CD4-positive, alpha-beta T cell (primary cell): ENCODE results near the gene ATXN3. TPM values are rescaled to one million over a fixed set of nuclear protein-coding genes. Genes with fewer than 3 reads are reported as not detected.

Source experiments
- ATAC-seq: fragments of 200-7000 bp; cut with Tn5 transposase; one replicate; pipeline ENCODE4 v1.10.0; 2022; ENCODE audit warnings: mild to moderate bottlenecking; ENCODE audit not compliant: poor library complexity
- CTCF ChIA-PET: fragments of 350-600 bp; sonication (Branson Sonifier 250); formaldehyde crosslinking; loops from one replicate; lab custom pipeline; 2021; ENCODE audit warnings: antibody characterized with exemption, inconsistent platforms; lab: Charles Lee
- POLR2A ChIA-PET: fragments of 350-600 bp; sonication (Branson Sonifier 250); formaldehyde crosslinking; loops from one replicate; lab custom pipeline; 2021; ENCODE audit warnings: antibody characterized with exemption, inconsistent platforms; lab: Charles Lee
- DNase-seq, 14 experiments: peaks; one replicate each; pipeline ENCODE4 v3.0.0-alpha.2; 2013 to 2020; ENCODE audit warnings: mixed read lengths in 2 of 14
- H3K27ac ChIP-seq, 2 donors: one replicate each; pipeline versions ENCODE4 v1.5.1 to v1.7.0; 2013; ENCODE audit warnings: low read length in 2 of 2, low read depth in 1 of 2, mild to moderate bottlenecking in 1 of 2
- H3K27me3 ChIP-seq, 2 experiments: 1 replicate in 1 of 2; 2 replicates in 1 of 2; pipeline versions ENCODE4 v1.6.1 to v1.7.0; 2013; ENCODE audit warnings: low read length in 2 of 2, control low read depth in 1 of 2, mild to moderate bottlenecking in 1 of 2, moderate library complexity in 1 of 2; ENCODE audit not compliant: insufficient read depth in 2 of 2, control insufficient read depth in 1 of 2
- H3K36me3 ChIP-seq: one replicate; pipeline ENCODE4 v1.6.1; 2013; ENCODE audit warnings: low read length, control low read depth; ENCODE audit not compliant: insufficient read depth
- H3K4me1 ChIP-seq: one replicate; pipeline ENCODE4 v1.6.1; 2013; ENCODE audit warnings: low read length, control low read depth; ENCODE audit not compliant: insufficient read depth
- H3K4me3 ChIP-seq: one replicate; pipeline ENCODE4 v1.5.1; 2013; ENCODE audit warnings: mild to moderate bottlenecking, low read length, moderate library complexity
- H3K9me3 ChIP-seq, 2 experiments: 1 replicate in 1 of 2; 2 replicates in 1 of 2; pipeline versions ENCODE4 v1.6.1 to v1.7.0; 2013; ENCODE audit warnings: low read length in 2 of 2, mild to moderate bottlenecking in 2 of 2, control low read depth in 1 of 2, moderate library complexity in 1 of 2; ENCODE audit not compliant: control insufficient read depth in 1 of 2, insufficient read depth in 1 of 2
- H3K27ac Mint-ChIP-seq: one replicate; pipeline ENCODE4 v1.8.0; 2020; ENCODE audit warnings: mixed read lengths
- H3K27me3 Mint-ChIP-seq: one replicate; pipeline ENCODE4 v1.8.0; 2021; ENCODE audit warnings: mixed read lengths
- H3K36me3 Mint-ChIP-seq: one replicate; pipeline ENCODE4 v1.8.0; 2021; ENCODE audit warnings: low read depth, mixed read lengths
- H3K4me1 Mint-ChIP-seq: one replicate; pipeline ENCODE4 v1.8.0; 2021; ENCODE audit warnings: low read depth, mixed read lengths
- H3K4me3 Mint-ChIP-seq: one replicate; pipeline ENCODE4 v1.8.0; 2020; ENCODE audit warnings: mild to moderate bottlenecking, mixed read lengths
- H3K9me3 Mint-ChIP-seq: one replicate; pipeline ENCODE4 v1.8.0; 2020; ENCODE audit warnings: mixed read lengths
- intact Hi-C, 2 experiments: fragments of 100-400 bp; cut with DNase I in 1 of 2; cut with micrococcal nuclease in 1 of 2; formaldehyde crosslinking; loops; one replicate each; pipeline versions ENCODE4 v1.15.1 to v1.9.0; 2023 to 2025; cut with DNase I, micrococcal nuclease
- total RNA-seq, 174 experiments: library from RNA in 2 of 174; stranded (reverse) in 2 of 174; gene quantifications; one replicate each; pipeline ENCODE4 v1.2.3 and lab custom pipeline; 2021 to 2026
- TF ChIP-seq, protein P1 (sequence below): fragments of 200-600 bp; IDR thresholded peaks from one replicate; pipeline ENCODE4 v1.8.0; 2022; ENCODE audit warnings: antibody characterized with exemption, mild to moderate bottlenecking

The ATXN3 gene
- total RNA-seq, 2 experiments from 2014 or later = 21.5 to 22.1 TPM

DNA sequence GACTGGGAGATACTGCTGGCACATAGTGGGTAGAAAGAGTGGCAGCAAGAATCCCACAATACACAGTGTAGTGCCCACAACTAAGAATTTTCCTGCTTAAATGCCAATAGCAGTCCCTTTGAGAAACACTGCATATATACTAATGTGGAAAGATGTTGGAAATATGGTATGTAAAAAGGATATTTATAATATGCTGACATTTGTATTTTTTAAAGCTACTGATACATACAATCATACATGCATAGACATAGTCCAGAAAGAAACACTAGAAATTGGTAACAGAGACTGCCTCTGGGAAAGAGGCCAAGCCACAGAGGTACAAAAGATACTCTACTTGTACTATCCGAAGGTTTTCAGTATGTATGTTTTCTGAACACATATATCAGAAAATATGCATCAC, 96.8 kb downstream of the ATXN3 start:
- Mint-ChIP-seq H3K4me3 (no peak overlapping the region), H3K9me3 (no peaks in the 10 kb centered on the region), H3K27me3 (no peaks in the 10 kb centered on the region), H3K36me3 (peaks cover 84% of the 10 kb centered on the region), H3K27ac (no peak overlapping the region), H3K4me1 (peaks cover 16% of the 10 kb centered on the region)
- TF ChIP-seq, protein P1, sequence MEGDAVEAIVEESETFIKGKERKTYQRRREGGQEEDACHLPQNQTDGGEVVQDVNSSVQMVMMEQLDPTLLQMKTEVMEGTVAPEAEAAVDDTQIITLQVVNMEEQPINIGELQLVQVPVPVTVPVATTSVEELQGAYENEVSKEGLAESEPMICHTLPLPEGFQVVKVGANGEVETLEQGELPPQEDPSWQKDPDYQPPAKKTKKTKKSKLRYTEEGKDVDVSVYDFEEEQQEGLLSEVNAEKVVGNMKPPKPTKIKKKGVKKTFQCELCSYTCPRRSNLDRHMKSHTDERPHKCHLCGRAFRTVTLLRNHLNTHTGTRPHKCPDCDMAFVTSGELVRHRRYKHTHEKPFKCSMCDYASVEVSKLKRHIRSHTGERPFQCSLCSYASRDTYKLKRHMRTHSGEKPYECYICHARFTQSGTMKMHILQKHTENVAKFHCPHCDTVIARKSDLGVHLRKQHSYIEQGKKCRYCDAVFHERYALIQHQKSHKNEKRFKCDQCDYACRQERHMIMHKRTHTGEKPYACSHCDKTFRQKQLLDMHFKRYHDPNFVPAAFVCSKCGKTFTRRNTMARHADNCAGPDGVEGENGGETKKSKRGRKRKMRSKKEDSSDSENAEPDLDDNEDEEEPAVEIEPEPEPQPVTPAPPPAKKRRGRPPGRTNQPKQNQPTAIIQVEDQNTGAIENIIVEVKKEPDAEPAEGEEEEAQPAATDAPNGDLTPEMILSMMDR = no peak
- Histone ChIP-seq H3K27ac (no peak overlapping the region), H3K4me1 (no peaks in the 10 kb centered on the region), H3K27me3 (no peaks in the 10 kb centered on the region), H3K36me3 (peaks cover 63% of the 10 kb centered on the region), H3K4me3 (no peak overlapping the region), H3K9me3 (no peaks in the 10 kb centered on the region)
- CTCF ChIA-PET = interaction anchor here (1.4 to 1.7 kb wide), 2 partner anchors 13 kb away, joined by 3 to 4 read pairs; no protein-coding TSS in a partner anchor
- ATAC-seq (no peak), DNase-seq (no peak)
- POLR2A ChIA-PET = no interaction called here
- intact Hi-C loops = loop anchor here in 1 of 2 experiments (5.0 kb wide), 1 partner anchor 33 kb away; the partner anchor contains the start of gene TRIP11

Other genes with a start within 250 kb of the ATXN3 start
- gene TC2N, start 239.0 kb downstream of the ATXN3 start, total RNA-seq = 100 to 1,000 TPM; 129 to 138 TPM
- 1 to 10 TPM; 1.2 to 1.5 TPM for gene FBLN5, start 158.9 kb downstream of the ATXN3 start, total RNA-seq
- gene TRIP11, start 66.5 kb downstream of the ATXN3 start, total RNA-seq = 10 to 100 TPM; 30.0 to 31.2 TPM
- 10 to 100 TPM; 45.3 to 48.1 TPM for gene NDUFB1, start 15.1 kb upstream of the ATXN3 start, total RNA-seq
- gene CPSF2, start 15.4 kb upstream of the ATXN3 start, total RNA-seq = 10 to 100 TPM; 12.4 to 12.9 TPM
- gene SLC24A4, start 216.6 kb upstream of the ATXN3 start, total RNA-seq = under 1 TPM; 0.11 to 0.19 TPM